Measurements from ENCODE around the gene ZCWPW1.

The ZCWPW1 gene

DNA sequence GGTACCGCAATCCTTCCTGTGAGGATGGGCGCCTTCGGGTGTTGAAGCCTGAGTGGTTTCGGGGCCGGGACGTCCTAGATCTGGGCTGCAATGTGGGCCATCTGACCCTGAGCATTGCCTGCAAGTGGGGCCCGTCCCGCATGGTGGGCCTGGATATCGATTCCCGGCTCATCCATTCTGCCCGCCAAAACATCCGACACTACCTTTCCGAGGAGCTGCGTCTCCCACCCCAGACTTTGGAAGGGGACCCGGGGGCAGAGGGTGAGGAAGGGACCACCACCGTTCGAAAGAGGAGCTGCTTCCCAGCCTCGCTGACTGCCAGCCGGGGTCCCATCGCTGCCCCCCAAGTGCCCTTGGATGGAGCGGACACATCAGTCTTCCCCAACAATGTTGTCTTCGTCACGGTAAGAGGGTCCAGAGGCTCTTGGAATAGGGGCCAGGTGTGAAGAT lies 2.8 kb upstream of the ZCWPW1 start:
- DNase-seq, result no peak

DNA sequence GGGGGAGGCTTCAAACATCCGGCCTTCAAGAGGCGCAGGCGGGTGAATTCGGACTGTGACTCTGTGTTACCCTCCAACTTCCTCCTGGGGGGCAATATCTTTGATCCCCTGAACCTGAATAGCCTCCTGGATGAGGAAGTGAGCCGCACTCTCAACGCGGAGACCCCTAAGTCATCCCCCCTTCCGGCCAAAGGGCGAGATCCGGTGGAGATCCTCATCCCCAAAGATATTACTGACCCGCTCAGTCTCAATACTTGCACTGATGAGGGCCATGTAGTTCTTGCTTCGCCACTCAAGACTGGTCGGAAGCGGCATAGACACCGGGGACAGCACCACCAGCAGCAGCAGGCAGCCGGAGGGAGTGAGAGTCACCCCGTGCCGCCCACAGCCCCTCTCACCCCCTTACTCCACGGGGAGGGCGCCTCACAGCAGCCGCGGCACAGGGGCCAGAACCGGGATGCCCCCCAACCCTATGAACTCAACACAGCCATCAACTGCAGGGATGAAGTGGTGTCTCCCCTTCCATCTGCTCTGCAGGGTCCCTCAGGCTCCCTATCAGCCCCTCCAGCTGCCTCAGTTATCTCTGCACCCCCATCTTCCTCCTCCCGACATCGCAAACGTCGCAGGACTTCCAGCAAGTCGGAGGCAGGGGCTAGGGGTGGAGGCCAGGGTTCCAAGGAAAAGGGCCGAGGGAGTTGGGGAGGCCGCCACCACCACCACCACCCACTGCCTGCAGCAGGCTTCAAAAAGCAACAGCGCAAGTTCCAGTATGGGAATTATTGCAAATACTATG lies 2.2 kb upstream of the ZCWPW1 start:
- DNase-seq, result no peak

DNA sequence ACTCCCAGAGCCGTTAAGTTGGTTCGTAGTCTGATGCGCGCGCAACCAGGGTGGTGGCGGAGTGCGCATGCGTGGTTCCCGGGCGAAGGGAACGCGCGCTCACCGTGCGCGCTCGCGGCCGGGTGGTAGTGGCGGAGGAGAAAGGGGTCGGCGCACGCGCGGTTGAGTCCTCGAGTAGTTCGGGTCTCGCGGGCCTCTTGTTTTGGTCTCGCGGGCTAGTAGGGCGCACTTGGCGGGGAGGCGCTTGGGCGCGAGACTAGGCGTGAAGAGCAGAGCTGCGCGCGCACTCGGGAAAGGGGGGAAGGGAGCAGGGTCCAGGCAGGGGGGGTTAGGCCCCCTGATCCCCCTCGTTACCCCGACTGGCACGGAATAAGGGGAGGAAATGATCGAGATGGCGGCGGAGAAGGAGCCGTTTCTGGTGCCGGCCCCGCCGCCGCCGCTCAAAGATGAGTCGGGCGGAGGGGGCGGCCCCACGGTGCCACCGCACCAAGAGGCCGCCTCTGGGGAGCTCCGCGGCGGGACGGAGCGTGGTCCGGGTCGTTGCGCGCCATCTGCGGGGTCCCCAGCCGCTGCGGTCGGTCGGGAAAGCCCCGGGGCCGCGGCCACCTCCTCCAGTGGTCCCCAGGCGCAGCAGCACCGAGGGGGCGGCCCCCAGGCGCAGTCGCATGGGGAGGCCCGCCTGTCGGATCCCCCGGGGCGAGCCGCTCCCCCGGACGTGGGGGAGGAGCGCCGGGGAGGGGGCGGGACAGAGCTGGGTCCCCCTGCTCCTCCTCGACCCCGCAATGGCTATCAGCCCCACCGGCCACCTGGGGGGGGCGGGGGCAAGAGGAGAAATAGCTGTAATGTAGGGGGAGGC lies 1.4 kb upstream of the ZCWPW1 start, which contains the start of gene MEPCE:
TSS of gene MEPCE (plus strand) at position 195 of the 856 bp plus-strand sequence. CDS start at position 383, 188 bp downstream.
- peak; percentile 100 for DNase-seq

DNA sequence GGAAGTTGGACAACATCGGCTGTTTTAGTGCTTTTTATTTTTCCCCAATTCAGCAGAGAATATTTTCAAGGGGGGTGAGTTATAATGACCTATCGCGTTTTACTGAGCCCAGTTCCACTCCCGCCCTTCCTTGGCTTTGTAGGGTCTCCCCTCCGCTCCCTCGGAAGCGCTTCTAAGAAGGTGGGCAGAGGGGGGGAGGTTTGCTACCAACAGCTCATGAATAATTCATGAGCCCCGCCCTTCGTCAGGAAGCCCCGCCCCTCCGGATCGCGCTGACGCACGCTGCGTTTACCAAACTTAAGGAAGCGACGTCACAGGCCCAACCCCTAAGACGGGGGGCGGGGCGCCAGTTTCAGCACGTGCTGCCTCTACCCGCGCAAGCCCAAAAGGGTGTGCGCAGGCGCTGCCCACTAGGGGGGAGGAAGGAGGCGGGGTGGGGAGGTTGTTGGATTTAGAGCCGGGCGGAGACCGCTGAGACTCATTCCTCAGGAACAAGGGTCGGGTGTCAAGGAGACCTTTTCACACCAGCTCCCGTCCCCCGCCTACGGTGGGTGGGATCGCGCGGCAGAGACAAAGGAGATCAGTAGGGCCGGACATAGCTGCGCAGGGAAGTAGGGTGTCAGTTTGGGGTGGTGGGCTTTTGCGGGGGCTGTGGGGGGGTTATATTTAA lies 599 bp upstream of the ZCWPW1 start:
- DNase-seq, result peak; percentile 100

DNA sequence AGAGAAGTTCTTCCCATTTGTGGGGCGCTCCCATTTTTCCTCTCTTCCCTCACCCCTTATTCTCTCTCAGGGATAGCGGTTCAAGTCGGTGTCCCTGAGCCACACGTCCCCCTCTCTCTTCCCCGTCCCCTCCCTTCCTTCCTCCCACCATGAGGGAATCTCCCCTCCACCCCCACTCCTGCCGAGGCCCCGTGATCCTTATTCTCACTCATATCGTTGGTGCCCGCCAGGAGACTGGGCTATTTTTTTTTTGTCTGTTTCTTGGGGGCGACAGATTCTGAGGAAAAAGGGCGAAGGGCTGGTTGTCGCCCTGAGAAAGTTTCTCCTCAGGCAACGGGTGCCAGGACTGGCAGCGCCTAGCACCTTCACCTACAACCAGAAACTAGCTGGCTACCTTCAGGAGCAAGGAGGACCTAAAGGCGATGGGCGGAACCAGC lies 723 bp downstream of the ZCWPW1 start:
- no peak for DNase-seq

DNA sequence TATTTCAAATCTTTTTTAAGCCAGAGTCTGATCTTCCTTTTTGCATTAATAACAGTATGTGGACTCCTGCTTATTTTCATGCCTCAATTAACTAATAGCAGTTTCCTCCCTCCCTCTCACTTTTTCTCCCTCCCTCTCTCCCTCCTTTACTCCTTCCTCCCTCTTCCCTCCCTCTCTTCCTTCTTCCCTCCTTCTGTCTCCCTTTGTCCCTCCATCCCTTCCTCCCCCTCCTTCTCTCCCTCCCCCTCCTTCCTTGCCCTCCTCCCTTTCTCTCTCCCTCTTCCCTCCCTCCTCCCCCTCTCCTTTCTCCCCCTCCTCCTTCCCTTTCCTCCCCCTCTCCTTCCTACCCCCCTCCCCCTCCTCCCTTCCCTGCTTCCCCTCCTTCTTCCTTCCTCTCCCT lies 2.0 kb downstream of the ZCWPW1 start:
- no peak for DNase-seq

DNA sequence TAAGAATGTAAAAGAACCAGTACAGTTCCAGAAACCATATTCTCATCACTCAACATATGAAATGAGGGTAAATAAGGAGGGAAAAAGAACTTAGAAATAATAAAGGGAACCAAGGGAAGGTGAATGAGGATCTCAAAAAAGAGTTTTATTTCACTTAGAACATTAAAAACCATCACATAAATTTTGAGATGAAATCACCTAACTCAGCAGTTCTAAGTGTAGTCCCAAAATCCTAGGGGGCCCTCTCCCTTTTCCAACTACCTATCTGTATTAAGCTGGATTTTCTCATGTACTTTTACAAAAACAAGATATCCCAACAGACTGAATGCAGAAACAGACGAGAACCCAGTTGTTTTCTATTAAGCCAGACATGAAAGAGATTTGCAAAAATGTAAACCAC lies 3.2 kb downstream of the ZCWPW1 start:
- no peak for DNase-seq

DNA sequence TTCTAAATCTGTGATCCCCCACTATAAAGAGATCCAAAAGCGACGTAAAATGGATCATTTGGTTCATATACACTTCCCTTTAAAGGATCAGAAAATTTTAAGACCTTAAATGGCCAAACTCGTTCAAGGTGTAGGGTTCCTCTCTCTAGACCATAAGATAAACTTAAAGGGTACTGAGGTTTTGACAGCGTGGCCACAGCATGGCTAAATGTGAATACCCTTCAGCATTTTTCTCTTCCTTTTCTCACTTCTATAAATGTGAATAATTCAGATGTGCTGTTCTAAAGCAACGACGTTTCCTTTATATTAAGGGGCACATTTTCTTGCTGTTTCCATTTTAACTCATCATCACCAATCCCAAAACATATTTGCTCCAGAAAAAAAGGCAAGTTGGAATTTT lies 5.2 kb downstream of the ZCWPW1 start:
- no peak for DNase-seq

DNA sequence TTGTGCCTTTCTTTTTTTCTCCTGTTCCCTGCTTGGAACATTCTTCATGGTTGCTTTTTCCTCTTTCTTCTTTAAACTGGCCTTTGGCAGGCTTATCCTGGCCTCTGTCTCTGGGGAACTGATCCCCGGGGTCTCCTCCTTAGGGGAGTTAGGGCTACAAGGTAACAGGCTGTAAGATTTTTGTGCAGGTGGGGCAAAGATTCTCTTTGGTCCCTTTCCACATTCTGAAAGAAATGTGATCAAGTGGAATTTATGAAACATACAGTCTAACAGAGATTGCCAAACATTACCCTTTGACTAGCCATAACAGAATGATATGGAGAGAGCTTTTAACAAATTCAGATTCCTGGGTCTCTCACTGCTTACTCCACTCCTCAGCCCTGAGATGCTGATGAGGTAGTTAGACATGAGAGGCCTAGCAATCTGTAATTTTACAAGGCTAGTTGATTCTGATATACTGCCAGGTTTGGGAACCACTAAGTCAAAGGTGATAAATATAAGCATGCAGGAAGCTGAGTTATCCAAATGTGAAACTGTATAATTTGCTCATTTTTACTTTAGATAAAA lies 8.8 kb downstream of the ZCWPW1 start:
- no peak for DNase-seq

DNA sequence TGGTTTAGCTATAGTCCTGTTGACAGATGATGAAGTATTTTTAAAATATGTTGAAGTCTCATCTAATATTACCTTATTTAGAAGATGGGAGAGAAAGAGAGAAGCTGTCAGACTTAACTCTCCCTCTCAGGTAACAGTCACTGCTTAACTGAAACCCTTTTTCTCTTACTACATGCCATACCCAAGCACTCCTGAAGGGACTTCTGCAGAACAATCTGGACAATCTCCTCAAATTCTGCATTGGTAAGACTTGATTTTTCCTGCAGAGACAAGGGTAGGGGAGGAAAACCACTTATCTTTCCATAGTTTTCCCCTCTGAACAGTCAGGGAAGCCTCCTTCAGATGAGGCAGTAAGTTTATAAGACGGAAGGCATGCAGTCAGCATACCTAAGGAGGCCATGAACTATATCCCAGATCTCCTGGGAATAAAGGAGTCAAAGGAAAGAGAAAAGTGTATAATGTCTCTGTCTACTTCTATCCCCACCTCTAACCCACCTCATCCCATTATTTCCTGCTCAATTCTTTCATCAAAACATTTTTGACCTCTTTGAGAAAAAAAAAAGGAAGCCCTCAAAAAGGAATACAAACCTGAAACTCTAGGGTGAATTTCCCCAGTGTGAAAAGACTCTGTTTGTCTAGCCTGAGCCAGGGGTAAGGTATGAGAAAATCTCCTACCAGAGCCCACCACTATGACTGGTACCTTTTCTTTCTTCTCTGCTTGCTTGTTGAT lies 9.4 kb downstream of the ZCWPW1 start:
- DNase-seq, result no peak

DNA sequence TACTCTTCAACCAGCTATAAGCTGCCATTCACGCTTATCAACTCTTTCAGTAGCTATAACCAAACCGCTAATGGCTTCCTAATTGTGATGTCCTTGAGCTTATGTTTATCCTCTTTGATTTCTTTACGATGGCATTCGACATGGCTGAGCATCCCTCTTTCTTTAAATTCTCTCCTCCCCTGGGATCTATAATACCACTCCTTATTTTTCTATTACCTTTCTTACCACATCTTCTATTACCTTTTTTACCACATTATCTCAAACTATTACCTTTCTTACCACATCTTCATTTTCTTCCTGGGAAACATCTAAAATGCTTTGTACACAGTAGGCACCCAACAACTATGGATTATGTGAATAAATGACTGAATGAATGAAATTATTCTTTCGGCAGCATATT lies 13.1 kb downstream of the ZCWPW1 start:
- no peak for DNase-seq

DNA sequence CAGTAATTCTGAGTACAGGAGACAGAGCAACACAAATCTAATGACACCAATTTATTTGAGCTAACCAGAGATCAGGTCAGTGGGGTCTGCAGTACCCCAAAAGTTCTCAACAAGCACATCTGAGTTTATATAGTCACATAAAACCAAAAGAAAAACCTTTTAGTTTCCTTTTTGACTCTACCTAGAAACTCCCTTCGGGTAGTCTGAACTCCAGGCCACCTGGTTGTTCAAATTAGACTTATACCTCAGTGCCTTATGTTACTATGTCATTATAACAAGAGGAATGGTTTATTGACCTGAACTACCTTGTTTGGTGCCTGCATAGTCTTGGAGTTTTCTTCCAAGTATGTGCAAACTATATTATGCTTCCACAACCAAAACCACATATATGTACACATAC lies 14.6 kb downstream of the ZCWPW1 start:
- DNase-seq, result no peak

DNA sequence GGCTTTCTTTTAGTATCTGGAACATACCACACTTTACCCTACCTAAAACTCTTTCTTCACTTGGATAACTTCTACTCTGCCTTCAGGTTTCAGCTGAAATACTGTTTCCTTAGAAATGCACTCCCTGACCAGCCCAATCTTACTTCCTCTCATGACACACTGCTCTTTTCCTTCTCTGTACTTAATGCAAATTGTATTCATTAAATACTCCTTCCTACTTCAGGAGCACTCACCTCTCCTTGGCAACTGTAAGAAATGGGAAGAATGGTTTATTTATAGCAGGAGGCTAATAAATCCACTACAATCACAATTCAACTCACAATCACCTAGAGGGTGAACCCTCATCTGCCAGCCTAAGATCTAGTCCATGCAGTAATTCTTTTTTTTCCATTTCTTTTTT lies 15.2 kb downstream of the ZCWPW1 start:
- DNase-seq, result no peak

DNA sequence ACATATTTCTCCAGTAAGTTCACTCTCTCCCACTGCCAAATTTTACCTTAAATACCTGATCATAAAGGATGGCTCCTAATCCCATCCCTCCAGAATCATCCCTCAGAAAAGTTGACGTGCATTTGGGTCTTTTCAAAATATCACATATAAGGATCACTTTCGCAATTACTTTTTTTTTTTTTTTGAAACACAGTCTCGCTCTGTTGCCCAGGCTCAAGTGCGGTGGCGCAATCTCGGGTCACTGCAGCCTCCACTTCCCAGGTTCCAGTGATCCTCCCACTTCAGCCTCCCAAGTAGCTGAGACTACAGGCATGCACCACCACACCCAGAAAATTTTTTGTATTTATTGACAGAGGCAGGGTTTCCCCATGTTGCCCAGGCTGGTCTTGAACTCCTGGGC lies 17.4 kb downstream of the ZCWPW1 start:
- DNase-seq, result no peak

DNA sequence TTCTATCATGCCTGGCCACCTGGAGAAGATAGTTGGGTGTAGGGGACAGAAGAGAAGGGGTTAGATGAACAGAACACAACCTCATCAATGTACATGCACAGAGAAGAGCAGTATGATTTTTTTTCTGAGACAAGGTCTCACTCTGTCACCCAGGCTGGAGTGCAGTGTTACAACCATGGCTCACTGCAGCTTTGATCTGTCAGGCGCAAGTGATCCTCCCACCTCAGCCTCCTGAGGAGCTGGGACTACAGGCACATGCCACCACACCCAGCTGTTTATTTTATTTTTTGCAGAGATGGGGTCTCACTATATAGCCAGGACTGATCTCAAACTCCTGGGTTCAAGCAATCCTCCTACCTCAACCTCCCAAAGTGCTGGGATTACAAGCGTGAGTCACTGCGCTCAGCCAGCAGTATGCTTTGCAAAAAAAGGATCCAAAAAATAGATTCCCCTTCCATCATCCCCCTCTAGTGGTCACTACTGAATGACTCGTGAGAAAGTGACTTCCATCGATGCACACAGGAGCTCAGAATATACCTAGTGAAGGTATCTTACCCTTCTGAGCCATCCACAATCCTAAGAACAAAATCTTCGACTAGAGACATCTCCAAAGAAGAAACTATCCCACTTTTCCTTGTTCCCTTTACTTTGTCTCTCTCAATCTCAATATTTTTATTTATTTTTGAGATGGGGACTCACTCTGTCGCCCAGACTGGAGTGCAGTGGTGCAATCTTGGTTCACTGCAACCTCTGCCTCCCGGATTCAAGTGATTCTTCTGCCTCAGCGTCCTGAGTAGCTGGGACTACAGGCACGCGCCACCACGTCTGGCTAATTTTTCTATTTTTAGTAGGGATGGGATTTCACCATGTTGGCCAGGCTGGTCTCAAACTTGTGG lies 21.0 kb downstream of the ZCWPW1 start:
- DNase-seq, result no peak

DNA sequence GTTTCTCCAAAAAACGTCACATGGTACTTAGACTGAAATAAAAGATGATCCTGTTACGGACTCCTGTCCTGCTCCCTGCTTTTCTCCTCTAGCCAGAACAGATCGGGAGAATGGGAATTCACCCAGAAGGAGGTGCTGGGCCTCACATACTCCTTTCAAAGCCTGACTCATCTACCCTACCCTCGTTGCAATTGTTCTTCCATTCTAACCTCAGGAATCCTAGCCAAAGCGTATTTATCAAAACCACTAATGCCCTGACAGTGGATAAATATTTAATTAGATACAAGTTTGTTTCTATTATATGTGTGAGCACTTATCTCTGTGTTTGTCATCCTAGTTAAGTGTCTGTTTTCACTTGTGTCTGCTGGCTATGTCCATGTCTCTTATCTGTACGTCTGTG lies 21.7 kb downstream of the ZCWPW1 start:
- no peak for DNase-seq

DNA sequence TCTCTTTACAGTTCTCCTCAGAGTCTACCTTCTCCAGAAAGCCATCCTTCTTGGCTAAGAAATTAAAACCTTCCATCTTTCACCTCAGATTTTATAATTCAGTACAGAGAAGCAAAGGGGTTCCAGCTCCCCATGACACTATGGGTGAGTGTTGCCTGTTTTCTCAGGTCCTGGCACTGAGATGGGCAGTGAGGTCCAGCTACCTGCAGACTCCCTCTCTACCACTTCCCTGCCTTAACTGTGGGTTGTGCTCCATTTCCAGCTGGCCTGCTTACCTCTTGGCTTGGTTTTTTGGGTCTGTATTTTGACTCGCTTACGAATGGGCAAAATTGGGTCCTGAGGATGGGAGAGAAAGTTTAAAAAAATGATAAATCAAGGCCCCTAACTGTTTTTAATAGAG lies 26.3 kb downstream of the ZCWPW1 start:
- no peak for DNase-seq

DNA sequence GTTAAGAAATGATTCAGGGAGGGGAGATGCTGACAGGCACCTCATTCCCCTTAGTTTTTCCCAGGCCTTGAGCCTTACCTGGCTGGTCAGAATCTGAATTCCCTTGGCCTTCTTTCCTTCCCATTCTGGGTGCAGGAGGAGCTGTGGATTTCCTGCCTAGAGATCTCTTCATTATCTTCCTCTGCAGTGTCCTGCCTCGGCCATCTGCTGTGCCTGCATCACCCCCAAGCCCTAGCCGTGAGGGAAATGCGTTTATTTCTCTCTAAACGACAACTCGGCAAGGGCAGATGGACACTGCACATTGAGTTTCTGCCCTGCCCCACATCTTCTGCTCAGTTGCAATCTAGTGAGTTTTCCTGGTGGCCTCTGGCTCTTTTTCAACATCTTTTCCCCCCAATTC lies 26.7 kb downstream of the ZCWPW1 start:
- DNase-seq, result no peak

DNA sequence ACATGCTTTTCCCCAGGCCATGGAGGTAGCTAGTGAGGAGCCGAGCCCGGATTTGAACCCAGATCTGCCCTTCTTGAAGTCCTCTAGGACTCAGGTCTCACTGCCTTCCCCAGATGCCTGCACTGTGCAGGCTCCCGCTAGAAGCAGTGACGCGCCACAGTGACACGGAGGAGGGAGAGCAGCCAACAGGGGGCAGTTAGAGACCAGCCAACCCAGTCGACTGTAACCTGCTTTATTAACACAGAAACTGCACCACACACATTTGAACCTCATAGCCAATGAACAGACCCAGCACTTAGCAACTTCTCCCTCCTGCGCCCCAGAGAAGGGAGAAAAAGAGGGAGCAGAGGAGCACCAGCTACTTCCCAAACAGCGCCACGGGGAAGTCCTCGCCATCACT lies 27.8 kb downstream of the ZCWPW1 start:
- no peak for DNase-seq

DNA sequence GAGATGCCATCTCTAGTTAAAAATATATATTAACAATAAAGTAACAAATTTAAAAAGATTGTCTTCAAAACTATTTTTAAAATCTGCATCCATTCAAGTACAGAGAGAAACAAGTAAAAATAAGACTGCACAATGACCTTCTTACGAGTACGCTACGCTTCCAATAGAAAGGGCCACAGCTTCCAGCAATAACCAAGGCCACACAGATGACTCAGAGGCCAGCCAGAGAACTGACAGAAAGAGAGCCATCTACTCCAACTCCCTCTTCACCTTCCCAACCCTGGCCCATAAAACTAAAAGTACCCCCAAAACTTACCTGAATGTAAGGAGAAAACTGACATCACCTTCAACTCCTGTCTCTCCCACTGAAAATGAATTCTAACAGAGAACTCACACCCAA lies 28.5 kb downstream of the ZCWPW1 start:
- DNase-seq, result no peak

DNA sequence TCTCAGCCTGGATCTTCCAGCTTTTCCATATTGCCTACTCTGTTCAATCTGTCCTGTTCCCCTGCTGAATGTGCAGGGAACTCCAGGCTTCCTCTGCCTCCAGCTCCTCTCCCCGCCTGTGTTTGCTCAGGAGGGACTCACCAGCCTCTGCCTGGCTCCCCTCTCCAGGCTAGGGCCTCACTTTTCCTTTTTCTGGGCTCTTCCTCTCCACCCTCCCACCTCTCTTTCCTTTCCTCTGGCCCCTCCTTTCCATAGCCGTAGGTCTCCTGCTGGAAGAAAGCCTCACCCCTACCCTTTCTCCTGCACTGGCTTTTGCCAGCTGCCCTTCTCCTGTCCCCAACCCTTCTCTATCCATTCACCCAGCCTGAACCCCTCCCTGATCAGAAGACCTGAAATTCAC lies 30.3 kb downstream of the ZCWPW1 start:
- no peak for DNase-seq

Measured in right forelimb (tissue), 1 donor.